ENCODE results near the gene HRH2.

The HRH2 gene

GRCh38 chr5:175658299-175659145 is 651 bp downstream of the HRH2 start:
- TF ChIP-seq CTCF (conservative IDR thresholded peaks at IDR 0.05; ENCODE audit: low read depth, low read length) = no peak
- H3K9ac ChIP-seq = no peak overlapping the region
- H2AFZ ChIP-seq (ENCODE audit: low read depth) = no peak overlapping the region
- no peaks in the 10 kb centered on the region for H3K4me1 ChIP-seq (ENCODE audit: low read depth, poor library complexity, severe bottlenecking)
- no peaks in the 10 kb centered on the region for H4K20me1 ChIP-seq (ENCODE audit: insufficient read depth)
- no peak overlapping the region for H3K4me2 ChIP-seq
- no peaks in the 10 kb centered on the region for H3K79me2 ChIP-seq (ENCODE audit: insufficient read depth, low read depth)
- no peak overlapping the region for H3K27ac ChIP-seq
- no peaks in the 10 kb centered on the region for H3K27me3 ChIP-seq (ENCODE audit: insufficient read depth, low read depth)
- no peak overlapping the region for H3K4me3 ChIP-seq (IDR thresholded peaks at IDR 0.05; ENCODE audit: insufficient read depth, low read depth, low read length)
- no peaks in the 10 kb centered on the region for H3K36me3 ChIP-seq (ENCODE audit: insufficient read depth)

GRCh38 chr5:175659546-175660253 is 1.8 kb downstream of the HRH2 start:
- H2AFZ ChIP-seq (ENCODE audit: low read depth) = no peak overlapping the region
- H3K4me2 ChIP-seq = no peak overlapping the region
- H3K36me3 ChIP-seq (ENCODE audit: insufficient read depth) = no peaks in the 10 kb centered on the region
- H3K27me3 ChIP-seq (ENCODE audit: insufficient read depth, low read depth) = no peaks in the 10 kb centered on the region
- H3K79me2 ChIP-seq (ENCODE audit: insufficient read depth, low read depth) = no peaks in the 10 kb centered on the region
- no peaks in the 10 kb centered on the region for H4K20me1 ChIP-seq (ENCODE audit: insufficient read depth)
- no peak overlapping the region for H3K4me3 ChIP-seq (IDR thresholded peaks at IDR 0.05; ENCODE audit: insufficient read depth, low read depth, low read length)
- TF ChIP-seq CTCF (conservative IDR thresholded peaks at IDR 0.05; ENCODE audit: low read depth, low read length) = no peak
- H3K4me1 ChIP-seq (ENCODE audit: low read depth, poor library complexity, severe bottlenecking) = no peaks in the 10 kb centered on the region
- no peak overlapping the region for H3K9ac ChIP-seq
- no peak overlapping the region for H3K27ac ChIP-seq

- no peaks in the 10 kb centered on the region for H3K4me1 ChIP-seq (ENCODE audit: low read depth, poor library complexity, severe bottlenecking)
- H4K20me1 ChIP-seq (ENCODE audit: insufficient read depth) = no peaks in the 10 kb centered on the region
- no peak overlapping the region for H3K9ac ChIP-seq
- no peak overlapping the region for H3K4me2 ChIP-seq
- H2AFZ ChIP-seq (ENCODE audit: low read depth) = no peak overlapping the region
- no peak for TF ChIP-seq CTCF (conservative IDR thresholded peaks at IDR 0.05; ENCODE audit: low read depth, low read length)
- no peak overlapping the region for H3K4me3 ChIP-seq (IDR thresholded peaks at IDR 0.05; ENCODE audit: insufficient read depth, low read depth, low read length)
- H3K36me3 ChIP-seq (ENCODE audit: insufficient read depth) = no peaks in the 10 kb centered on the region
- H3K79me2 ChIP-seq (ENCODE audit: insufficient read depth, low read depth) = no peaks in the 10 kb centered on the region
- no peak overlapping the region for H3K27ac ChIP-seq
- H3K27me3 ChIP-seq (ENCODE audit: insufficient read depth, low read depth) = no peaks in the 10 kb centered on the region
These were observed 5.6 kb downstream of the HRH2 start for GRCh38 chr5:175663186-175664184.

GRCh38 chr5:175664723-175665122 is 6.9 kb downstream of the HRH2 start:
- Histone ChIP-seq H4K20me1 (ENCODE audit: insufficient read depth) (no peaks in the 10 kb centered on the region), H3K4me1 (ENCODE audit: low read depth, poor library complexity, severe bottlenecking) (no peaks in the 10 kb centered on the region), H3K9ac (no peak overlapping the region), H3K4me3 (IDR thresholded peaks at IDR 0.05; ENCODE audit: insufficient read depth, low read depth, low read length) (no peak overlapping the region), H3K27me3 (ENCODE audit: insufficient read depth, low read depth) (no peaks in the 10 kb centered on the region), H3K79me2 (ENCODE audit: insufficient read depth, low read depth) (no peaks in the 10 kb centered on the region), H3K4me2 (no peak overlapping the region), H3K36me3 (ENCODE audit: insufficient read depth) (no peaks in the 10 kb centered on the region), H3K27ac (no peak overlapping the region), H2AFZ (ENCODE audit: low read depth) (no peak overlapping the region)
- TF ChIP-seq CTCF (conservative IDR thresholded peaks at IDR 0.05; ENCODE audit: low read depth, low read length) = no peak
